Neural progenitor cell (in vitro differentiated cells): ENCODE measurements around the gene EDNRA. TPM values are rescaled to one million over a fixed set of nuclear protein-coding genes. Genes with fewer than 3 reads are reported as not detected.

ENCODE experiments used
- DNase-seq: peaks from one replicate; pipeline ENCODE4 v3.0.0-alpha.2; 2016; ENCODE audit warnings: low spot score
- H2AFZ ChIP-seq: fragments of 200-600 bp; sonication (generic); replicated peaks from 2 replicates; pipeline ENCODE4 v1.6.1; 2016; ENCODE audit warnings: antibody characterized with exemption
- H3F3A ChIP-seq: fragments of 200-600 bp; sonication (generic); 2 replicates; pipeline ENCODE4 v1.6.1; 2016; ENCODE audit warnings: antibody characterized with exemption, low read depth
- H3K27ac ChIP-seq: fragments of 200-600 bp; sonication (generic); 2 replicates; pipeline ENCODE4 v1.5.1; 2016; ENCODE audit warnings: mild to moderate bottlenecking
- H3K27me3 ChIP-seq: fragments of 200-600 bp; sonication (generic); 2 replicates; pipeline ENCODE4 v1.6.1; 2016; ENCODE audit warnings: mild to moderate bottlenecking, moderate library complexity
- H3K36me3 ChIP-seq: fragments of 200-600 bp; sonication (generic); 2 replicates; pipeline ENCODE4 v1.5.1; 2016
- H3K4me1 ChIP-seq: fragments of 200-600 bp; sonication (generic); 2 replicates; pipeline ENCODE4 v1.6.1; 2016; ENCODE audit warnings: mixed run types
- H3K4me2 ChIP-seq: fragments of 200-600 bp; sonication (generic); 2 replicates; pipeline ENCODE4 v1.6.1; 2016
- H3K4me3 ChIP-seq: fragments of 200-600 bp; sonication (generic); 2 replicates; pipeline ENCODE4 v1.5.1; 2016
- H3K79me2 ChIP-seq: fragments of 200-600 bp; sonication (generic); 2 replicates; pipeline ENCODE4 v1.6.1; 2016; ENCODE audit warnings: low read depth
- H3K9ac ChIP-seq: fragments of 200-600 bp; sonication (generic); 2 replicates; pipeline ENCODE4 v1.6.1; 2016
- H3K9me3 ChIP-seq: fragments of 200-600 bp; sonication (generic); 2 replicates; pipeline ENCODE4 v1.5.1; 2016; ENCODE audit warnings: low read depth
- H4K20me1 ChIP-seq: fragments of 200-600 bp; sonication (generic); 2 replicates; pipeline ENCODE4 v1.6.1; 2016; ENCODE audit warnings: low read depth
- H3K27ac Mint-ChIP-seq: 3 replicates; pipeline ENCODE4 v1.8.0; 2021; ENCODE audit warnings: mixed read lengths
- H3K27me3 Mint-ChIP-seq: 2 replicates; pipeline ENCODE4 v1.8.0; 2022; ENCODE audit warnings: low read depth, mild to moderate bottlenecking, inconsistent platforms, moderate library complexity, mixed read lengths; ENCODE audit not compliant: insufficient read depth
- H3K36me3 Mint-ChIP-seq: 3 replicates; pipeline ENCODE4 v1.8.0; 2021; ENCODE audit warnings: mixed read lengths
- H3K4me1 Mint-ChIP-seq: 3 replicates; pipeline ENCODE4 v1.8.0; 2021; ENCODE audit warnings: mixed read lengths
- H3K4me3 Mint-ChIP-seq: 3 replicates; pipeline ENCODE4 v1.8.0; 2021; ENCODE audit warnings: mild to moderate bottlenecking, moderate library complexity, mixed read lengths
- H3K9me3 Mint-ChIP-seq: 3 replicates; pipeline ENCODE4 v1.8.0; 2020; ENCODE audit warnings: mixed read lengths
- CTCF ChIP-seq: fragments of 200-600 bp; sonication (generic); IDR thresholded peaks from 2 replicates; pipeline ENCODE4 v1.5.1; 2017; ENCODE audit warnings: antibody characterized with exemption, mild to moderate bottlenecking
- EZH2 ChIP-seq: fragments of 200-600 bp; sonication (generic); IDR thresholded peaks from 2 replicates; pipeline ENCODE4 v1.6.1; 2017; ENCODE audit warnings: antibody characterized with exemption, mild to moderate bottlenecking, moderate library complexity
- EZH2phosphoT487 ChIP-seq: fragments of 200-600 bp; sonication (generic); IDR thresholded peaks from 2 replicates; pipeline ENCODE4 v1.6.1; 2017; ENCODE audit warnings: antibody characterized with exemption
- total RNA-seq: library from RNA; depleted of rRNA; stranded (reverse); fragments of >200 nt; gene quantifications from 2 replicates; pipeline ENCODE4 v1.2.3, GENCODE V29; 2015; ENCODE audit warnings: low replicate concordance

The EDNRA gene
- total RNA-seq, 1 donor from 2014 or later, result 2.9 TPM

- H3K4me1 Mint-ChIP-seq, result no peaks in the 10 kb centered on the region
- no peaks in the 10 kb centered on the region for H3K36me3 Mint-ChIP-seq
- no peak overlapping the region for H3K9ac ChIP-seq
These were observed 27.2 kb upstream of the EDNRA start for GRCh38 chr4:147453561-147454141.

GRCh38 chr4:147456706-147457105 lies 24.2 kb upstream of the EDNRA start:
- Mint-ChIP-seq H3K36me3 (no peaks in the 10 kb centered on the region), H3K27ac (no peak overlapping the region), H3K9me3 (no peaks in the 10 kb centered on the region), H3K4me3 (no peak overlapping the region), H3K4me1 (no peaks in the 10 kb centered on the region), H3K27me3 (no peaks in the 10 kb centered on the region)
- Histone ChIP-seq H3K4me2 (no peak overlapping the region), H3K4me3 (no peak overlapping the region), H3K9ac (no peak overlapping the region), H4K20me1 (no peaks in the 10 kb centered on the region), H3K79me2 (no peaks in the 10 kb centered on the region), H3F3A (no peaks in the 10 kb centered on the region), H3K27me3 (no peaks in the 10 kb centered on the region), H3K9me3 (no peaks in the 10 kb centered on the region), H3K4me1 (no peaks in the 10 kb centered on the region), H3K36me3 (no peaks in the 10 kb centered on the region), H2AFZ (no peak overlapping the region), H3K27ac (no peak overlapping the region)
- no peak for DNase-seq
- TF ChIP-seq EZH2phosphoT487, result no peak
- TF ChIP-seq CTCF, result no peak
- TF ChIP-seq EZH2, result no peak

More at GRCh38 chr4:147453561-147454141, 27.2 kb upstream of the EDNRA start:
- Histone ChIP-seq H3K36me3 (no peaks in the 10 kb centered on the region), H3K79me2 (no peaks in the 10 kb centered on the region), H3F3A (no peaks in the 10 kb centered on the region), H3K4me3 (no peak overlapping the region), H2AFZ (no peak overlapping the region), H3K27ac (no peak overlapping the region), H3K4me1 (no peaks in the 10 kb centered on the region), H3K4me2 (no peak overlapping the region), H3K9me3 (no peaks in the 10 kb centered on the region), H4K20me1 (no peaks in the 10 kb centered on the region), H3K27me3 (no peaks in the 10 kb centered on the region)
- Mint-ChIP-seq H3K4me3 (no peak overlapping the region), H3K27ac (no peak overlapping the region), H3K27me3 (no peaks in the 10 kb centered on the region), H3K9me3 (no peaks in the 10 kb centered on the region)
- TF ChIP-seq CTCF (no peak), EZH2 (no peak), EZH2phosphoT487 (no peak)
- no peak for DNase-seq

GRCh38 chr4:147461161-147461560 lies 19.7 kb upstream of the EDNRA start:
- Mint-ChIP-seq H3K4me3 (no peak overlapping the region), H3K27me3 (no peaks in the 10 kb centered on the region), H3K36me3 (no peaks in the 10 kb centered on the region), H3K4me1 (no peaks in the 10 kb centered on the region), H3K9me3 (peaks cover 2% of the 10 kb centered on the region), H3K27ac (no peak overlapping the region)
- no peaks in the 10 kb centered on the region for H3F3A ChIP-seq
- H3K9me3 ChIP-seq, result no peaks in the 10 kb centered on the region
- no peaks in the 10 kb centered on the region for H3K27me3 ChIP-seq
- no peak overlapping the region for H3K27ac ChIP-seq
- H3K79me2 ChIP-seq, result no peaks in the 10 kb centered on the region
- H3K4me1 ChIP-seq, result no peaks in the 10 kb centered on the region
- no peak for DNase-seq
- TF ChIP-seq EZH2 (no peak), EZH2phosphoT487 (no peak), CTCF (no peak)
- H4K20me1 ChIP-seq, result no peaks in the 10 kb centered on the region
- no peak overlapping the region for H3K9ac ChIP-seq
- H3K4me2 ChIP-seq, result no peak overlapping the region
- H3K36me3 ChIP-seq, result no peaks in the 10 kb centered on the region
- H2AFZ ChIP-seq, result no peak overlapping the region
- no peak overlapping the region for H3K4me3 ChIP-seq
